ENCODE results near the gene MAD1L1.
A peak's percentile ranks its signal among the peaks of the same experiment; 100 is the strongest.

MAD1L1 gene

DNA sequence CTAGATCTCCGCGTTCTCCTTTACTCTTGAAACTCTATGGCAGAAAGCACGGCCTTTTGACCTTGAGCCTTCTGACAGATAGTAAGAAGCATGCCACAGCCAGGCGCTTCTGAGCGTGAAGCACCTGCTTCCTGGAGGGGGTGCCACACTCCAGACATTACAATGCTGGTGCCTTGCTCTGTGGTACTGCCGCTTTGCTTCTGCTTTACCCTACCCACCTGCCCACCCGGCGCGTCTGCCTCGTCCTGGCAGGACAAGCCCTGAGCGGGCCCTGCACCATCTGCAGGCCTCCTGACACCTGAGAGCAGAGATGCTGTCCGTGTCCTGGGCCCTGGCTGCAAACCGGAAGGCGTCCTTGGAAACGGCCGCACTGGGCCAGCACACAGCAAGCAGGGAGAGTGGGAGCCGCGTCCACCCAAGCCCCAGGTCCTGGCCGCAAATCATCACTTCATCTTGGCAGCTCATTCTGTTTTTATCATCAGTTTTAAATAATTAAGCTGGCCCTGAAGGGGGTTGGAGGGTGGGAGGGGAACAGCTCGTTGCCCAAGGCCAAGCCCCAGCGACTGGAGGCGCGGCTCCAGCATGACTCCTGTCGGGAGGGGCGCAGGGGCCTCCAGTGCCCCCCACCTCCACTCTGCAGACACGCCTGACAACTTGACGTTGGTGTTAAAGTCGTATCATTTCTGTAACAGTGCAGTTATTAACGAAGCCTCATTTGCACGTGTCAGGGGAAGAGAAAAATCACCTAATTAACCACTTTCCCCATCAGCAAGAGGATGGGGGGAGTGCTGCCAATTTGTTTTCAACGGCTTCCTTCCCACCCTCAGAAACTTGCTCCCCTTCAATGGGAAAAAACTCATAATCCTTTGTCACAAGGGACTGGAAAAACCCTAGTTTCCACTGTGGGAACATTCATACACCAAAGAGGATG, 132.2 kb downstream of the MAD1L1 start:
- TF ChIP-seq PPARA (CRISPR knock-in tag; IDR thresholded peaks at IDR 0.05; ENCODE audit: borderline replicate concordance): no peak
- TF ChIP-seq ARNTL (CRISPR knock-in tag; IDR thresholded peaks at IDR 0.05; ENCODE audit: borderline replicate concordance, low read depth): no peak
- TF ChIP-seq ZNF565 (CRISPR knock-in tag; conservative IDR thresholded peaks at IDR 0.05; ENCODE audit: low read depth): no peak
- no peak for TF ChIP-seq TOX (CRISPR knock-in tag; IDR thresholded peaks at IDR 0.05; ENCODE audit: borderline replicate concordance)
- TF ChIP-seq ISL1 (CRISPR knock-in tag; IDR thresholded peaks at IDR 0.05): no peak
- 0 out of 3 replicates have a peak, but pooled peaks have one; percentile 2 for ATAC-seq

DNA sequence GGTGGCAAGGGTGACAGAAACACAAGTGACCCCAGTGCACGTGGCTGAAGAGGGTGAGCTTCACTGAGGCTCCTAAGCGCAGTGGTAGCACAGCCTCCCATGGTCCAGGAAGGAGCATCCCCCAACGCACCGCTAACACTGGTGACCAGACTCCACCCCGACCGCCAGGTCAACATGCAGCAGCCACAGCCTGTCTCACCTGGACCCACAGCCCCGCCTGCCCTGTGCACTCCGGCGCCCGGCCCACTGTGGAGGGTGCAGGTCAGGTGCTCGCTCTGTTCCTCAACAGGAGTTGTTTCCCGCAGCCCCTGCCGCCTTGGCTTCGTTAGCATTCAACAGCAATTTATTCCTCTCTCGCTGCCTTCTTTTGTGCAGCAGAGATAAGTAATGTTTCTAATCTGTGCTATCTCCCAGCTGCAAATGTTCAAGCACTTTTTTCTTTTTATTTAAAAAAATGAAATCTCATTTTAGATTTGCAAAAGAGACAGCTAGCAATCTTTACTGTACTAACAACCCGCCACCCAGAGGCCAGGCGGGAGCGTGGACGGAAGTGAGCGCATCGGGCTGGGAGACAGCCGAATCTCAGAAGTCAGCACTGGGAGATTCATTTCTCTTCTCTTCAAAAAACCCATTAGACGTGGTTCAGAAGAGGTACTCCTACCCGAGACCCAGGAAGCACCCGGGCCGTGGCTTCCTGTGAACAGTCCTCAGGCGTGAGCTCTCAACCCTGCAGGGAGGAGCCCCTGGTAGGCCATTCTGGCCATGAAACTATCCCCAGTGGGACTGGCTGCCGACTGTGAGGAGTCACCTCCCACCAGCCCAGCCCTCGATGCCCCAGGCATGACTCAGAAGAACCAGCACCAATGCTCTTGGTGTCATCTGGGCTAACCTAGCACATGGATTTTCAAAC, 133.4 kb downstream of the MAD1L1 start:
- TF ChIP-seq ZNF8 (CRISPR knock-in tag; IDR thresholded peaks at IDR 0.05): no peak
- no peak for TF ChIP-seq ZNF70 (CRISPR knock-in tag; IDR thresholded peaks at IDR 0.05)
- TF ChIP-seq ZNF565 (CRISPR knock-in tag; conservative IDR thresholded peaks at IDR 0.05; ENCODE audit: low read depth): no peak
- peak; percentile 7; the same call in 2 of the 3 replicates for ATAC-seq

DNA sequence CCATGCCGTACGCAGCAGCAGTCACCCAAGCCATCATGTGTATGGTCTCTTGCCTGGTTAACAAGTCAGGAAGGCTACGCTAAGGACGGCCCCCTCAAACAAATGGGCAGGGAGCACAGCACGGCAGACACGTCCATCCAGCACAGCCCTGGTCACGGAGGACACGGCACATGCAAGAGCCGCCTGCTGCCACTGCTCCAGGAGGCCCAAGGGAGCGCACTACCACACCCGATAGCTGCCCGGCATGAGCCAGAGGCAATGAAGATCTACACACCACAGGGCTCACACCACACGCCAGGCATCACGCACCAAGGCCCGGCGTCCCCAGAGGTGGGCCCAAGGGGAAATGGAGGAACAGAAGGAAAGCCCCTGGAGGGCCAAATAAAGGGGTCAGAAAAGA, 134.2 kb downstream of the MAD1L1 start:
- no peak for ATAC-seq
- TF ChIP-seq TOX (CRISPR knock-in tag; IDR thresholded peaks at IDR 0.05; ENCODE audit: borderline replicate concordance) (no peak), ZFP30 (CRISPR knock-in tag; IDR thresholded peaks at IDR 0.05) (no peak), PPARA (CRISPR knock-in tag; IDR thresholded peaks at IDR 0.05; ENCODE audit: borderline replicate concordance) (no peak), ZC3H10 (CRISPR knock-in tag; IDR thresholded peaks at IDR 0.05) (no peak), SNAI2 (CRISPR knock-in tag; IDR thresholded peaks at IDR 0.05) (no peak)

DNA sequence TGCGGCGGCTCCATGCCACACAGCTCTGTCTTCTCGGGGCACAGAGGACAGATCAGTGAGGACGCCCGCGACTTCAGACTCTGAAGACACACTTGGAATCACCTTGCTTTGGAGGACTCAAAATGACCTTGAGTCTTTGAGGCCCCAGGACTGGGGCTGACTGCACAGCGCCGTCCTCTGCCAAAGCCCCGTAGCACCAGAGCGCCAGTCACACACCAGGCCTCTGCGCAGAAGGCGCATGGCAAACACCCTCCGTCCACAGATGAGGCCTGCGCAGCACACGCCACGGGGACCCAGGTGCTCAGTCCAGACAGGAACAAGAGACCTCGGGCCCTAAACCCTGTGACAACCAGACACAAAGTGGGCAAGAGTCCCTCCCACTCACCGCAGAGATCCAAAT, 134.7 kb downstream of the MAD1L1 start:
- ATAC-seq: no peak
- no peak for TF ChIP-seq ZNF8 (CRISPR knock-in tag; IDR thresholded peaks at IDR 0.05)
- TF ChIP-seq ZC3H10 (CRISPR knock-in tag; IDR thresholded peaks at IDR 0.05): no peak

DNA sequence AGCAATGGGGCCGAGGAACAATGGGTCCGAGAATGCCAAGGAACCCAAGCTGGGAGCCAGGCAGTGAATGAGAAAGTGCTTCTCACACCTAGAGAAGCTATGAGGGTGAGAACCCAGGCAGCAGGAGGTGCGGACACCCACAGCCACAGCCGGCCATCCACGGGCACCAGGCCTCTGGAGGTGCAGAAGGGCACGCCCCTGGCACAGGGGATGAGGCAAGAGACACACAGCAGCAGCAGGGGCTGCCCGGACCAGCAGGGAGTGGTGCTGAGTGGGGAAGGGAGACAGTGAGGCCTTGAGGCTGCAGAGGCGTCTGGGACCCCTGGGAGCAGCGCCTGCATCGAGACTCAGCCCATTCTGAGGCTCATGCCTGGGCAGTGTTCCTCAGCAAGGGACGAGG, 135.3 kb downstream of the MAD1L1 start:
- TF ChIP-seq, protein P1, sequence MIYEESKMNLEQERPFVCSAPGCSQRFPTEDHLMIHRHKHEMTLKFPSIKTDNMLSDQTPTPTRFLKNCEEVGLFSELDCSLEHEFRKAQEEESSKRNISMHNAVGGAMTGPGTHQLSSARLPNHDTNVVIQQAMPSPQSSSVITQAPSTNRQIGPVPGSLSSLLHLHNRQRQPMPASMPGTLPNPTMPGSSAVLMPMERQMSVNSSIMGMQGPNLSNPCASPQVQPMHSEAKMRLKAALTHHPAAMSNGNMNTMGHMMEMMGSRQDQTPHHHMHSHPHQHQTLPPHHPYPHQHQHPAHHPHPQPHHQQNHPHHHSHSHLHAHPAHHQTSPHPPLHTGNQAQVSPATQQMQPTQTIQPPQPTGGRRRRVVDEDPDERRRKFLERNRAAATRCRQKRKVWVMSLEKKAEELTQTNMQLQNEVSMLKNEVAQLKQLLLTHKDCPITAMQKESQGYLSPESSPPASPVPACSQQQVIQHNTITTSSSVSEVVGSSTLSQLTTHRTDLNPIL (CRISPR knock-in tag; IDR thresholded peaks at IDR 0.05; ENCODE audit: low read depth): no peak
- TF ChIP-seq RARB (CRISPR knock-in tag; IDR thresholded peaks at IDR 0.05) (no peak), ISL1 (CRISPR knock-in tag; IDR thresholded peaks at IDR 0.05) (no peak), OSR1 (CRISPR knock-in tag; IDR thresholded peaks at IDR 0.05) (no peak), TOX (CRISPR knock-in tag; IDR thresholded peaks at IDR 0.05; ENCODE audit: borderline replicate concordance) (no peak), ESRRG (CRISPR knock-in tag; IDR thresholded peaks at IDR 0.05) (no peak), ZNF70 (CRISPR knock-in tag; IDR thresholded peaks at IDR 0.05) (no peak), SNAI2 (CRISPR knock-in tag; IDR thresholded peaks at IDR 0.05) (no peak), PPARA (CRISPR knock-in tag; IDR thresholded peaks at IDR 0.05; ENCODE audit: borderline replicate concordance) (no peak), ARNTL (CRISPR knock-in tag; IDR thresholded peaks at IDR 0.05; ENCODE audit: borderline replicate concordance, low read depth) (no peak), CSDC2 (CRISPR knock-in tag; IDR thresholded peaks at IDR 0.05) (no peak), ZC3H10 (CRISPR knock-in tag; IDR thresholded peaks at IDR 0.05) (no peak)
- TF ChIP-seq, protein P2, sequence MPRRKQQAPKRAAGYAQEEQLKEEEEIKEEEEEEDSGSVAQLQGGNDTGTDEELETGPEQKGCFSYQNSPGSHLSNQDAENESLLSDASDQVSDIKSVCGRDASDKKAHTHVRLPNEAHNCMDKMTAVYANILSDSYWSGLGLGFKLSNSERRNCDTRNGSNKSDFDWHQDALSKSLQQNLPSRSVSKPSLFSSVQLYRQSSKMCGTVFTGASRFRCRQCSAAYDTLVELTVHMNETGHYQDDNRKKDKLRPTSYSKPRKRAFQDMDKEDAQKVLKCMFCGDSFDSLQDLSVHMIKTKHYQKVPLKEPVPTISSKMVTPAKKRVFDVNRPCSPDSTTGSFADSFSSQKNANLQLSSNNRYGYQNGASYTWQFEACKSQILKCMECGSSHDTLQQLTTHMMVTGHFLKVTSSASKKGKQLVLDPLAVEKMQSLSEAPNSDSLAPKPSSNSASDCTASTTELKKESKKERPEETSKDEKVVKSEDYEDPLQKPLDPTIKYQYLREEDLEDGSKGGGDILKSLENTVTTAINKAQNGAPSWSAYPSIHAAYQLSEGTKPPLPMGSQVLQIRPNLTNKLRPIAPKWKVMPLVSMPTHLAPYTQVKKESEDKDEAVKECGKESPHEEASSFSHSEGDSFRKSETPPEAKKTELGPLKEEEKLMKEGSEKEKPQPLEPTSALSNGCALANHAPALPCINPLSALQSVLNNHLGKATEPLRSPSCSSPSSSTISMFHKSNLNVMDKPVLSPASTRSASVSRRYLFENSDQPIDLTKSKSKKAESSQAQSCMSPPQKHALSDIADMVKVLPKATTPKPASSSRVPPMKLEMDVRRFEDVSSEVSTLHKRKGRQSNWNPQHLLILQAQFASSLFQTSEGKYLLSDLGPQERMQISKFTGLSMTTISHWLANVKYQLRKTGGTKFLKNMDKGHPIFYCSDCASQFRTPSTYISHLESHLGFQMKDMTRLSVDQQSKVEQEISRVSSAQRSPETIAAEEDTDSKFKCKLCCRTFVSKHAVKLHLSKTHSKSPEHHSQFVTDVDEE (CRISPR knock-in tag; IDR thresholded peaks at IDR 0.05): no peak
- TF ChIP-seq, protein P3, sequence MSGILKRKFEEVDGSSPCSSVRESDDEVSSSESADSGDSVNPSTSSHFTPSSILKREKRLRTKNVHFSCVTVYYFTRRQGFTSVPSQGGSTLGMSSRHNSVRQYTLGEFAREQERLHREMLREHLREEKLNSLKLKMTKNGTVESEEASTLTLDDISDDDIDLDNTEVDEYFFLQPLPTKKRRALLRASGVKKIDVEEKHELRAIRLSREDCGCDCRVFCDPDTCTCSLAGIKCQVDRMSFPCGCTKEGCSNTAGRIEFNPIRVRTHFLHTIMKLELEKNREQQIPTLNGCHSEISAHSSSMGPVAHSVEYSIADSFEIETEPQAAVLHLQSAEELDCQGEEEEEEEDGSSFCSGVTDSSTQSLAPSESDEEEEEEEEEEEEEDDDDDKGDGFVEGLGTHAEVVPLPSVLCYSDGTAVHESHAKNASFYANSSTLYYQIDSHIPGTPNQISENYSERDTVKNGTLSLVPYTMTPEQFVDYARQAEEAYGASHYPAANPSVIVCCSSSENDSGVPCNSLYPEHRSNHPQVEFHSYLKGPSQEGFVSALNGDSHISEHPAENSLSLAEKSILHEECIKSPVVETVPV (CRISPR knock-in tag; IDR thresholded peaks at IDR 0.05): no peak
- TF ChIP-seq, protein P4, sequence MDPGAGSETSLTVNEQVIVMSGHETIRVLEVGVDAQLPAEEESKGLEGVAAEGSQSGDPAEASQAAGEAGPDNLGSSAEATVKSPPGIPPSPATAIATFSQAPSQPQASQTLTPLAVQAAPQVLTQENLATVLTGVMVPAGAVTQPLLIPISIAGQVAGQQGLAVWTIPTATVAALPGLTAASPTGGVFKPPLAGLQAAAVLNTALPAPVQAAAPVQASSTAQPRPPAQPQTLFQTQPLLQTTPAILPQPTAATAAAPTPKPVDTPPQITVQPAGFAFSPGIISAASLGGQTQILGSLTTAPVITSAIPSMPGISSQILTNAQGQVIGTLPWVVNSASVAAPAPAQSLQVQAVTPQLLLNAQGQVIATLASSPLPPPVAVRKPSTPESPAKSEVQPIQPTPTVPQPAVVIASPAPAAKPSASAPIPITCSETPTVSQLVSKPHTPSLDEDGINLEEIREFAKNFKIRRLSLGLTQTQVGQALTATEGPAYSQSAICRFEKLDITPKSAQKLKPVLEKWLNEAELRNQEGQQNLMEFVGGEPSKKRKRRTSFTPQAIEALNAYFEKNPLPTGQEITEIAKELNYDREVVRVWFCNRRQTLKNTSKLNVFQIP (CRISPR knock-in tag; IDR thresholded peaks at IDR 0.05; ENCODE audit: borderline replicate concordance, low read depth): no peak
- ATAC-seq: no peak

Measured in SK-N-SH treated with all-trans-retinoic acid at 6 μM for 48 hours (cell line).